HepG2 (cell line): ENCODE measurements around the gene LEPR. TPM values are rescaled to one million over a fixed set of nuclear protein-coding genes. Genes with fewer than 3 reads are reported as not detected.

Source experiments
- ATAC-seq: fragments of 200-7000 bp; cut with Tn5 transposase; 3 replicates; pipeline ENCODE4 v1.9.1; 2020; ENCODE audit warnings: mild to moderate bottlenecking, moderate library complexity
- BruUV-seq: library from RNA; stranded (reverse); fragments of 400-500 nt; replicated peaks from 2 replicates; lab custom pipeline; 2021; lab: Mats Ljungman, UMichigan
- CTCF ChIA-PET: fragments of 300-600 bp; formaldehyde crosslinking; extraction: SDS; loops from one replicate; lab custom pipeline; 2021; ENCODE audit warnings: low total read pairs, inconsistent platforms, low intra/inter-chr PET ratio; lab: Yijun Ruan, JAX
- POLR2A ChIA-PET: fragments of 350-600 bp; sonication (Branson Sonifier 250); formaldehyde crosslinking; loops from one replicate; lab custom pipeline; 2020; ENCODE audit warnings: antibody characterized with exemption, inconsistent platforms; lab: Yijun Ruan, JAX
- DNase-seq: peaks from one replicate; pipeline ENCODE4 v3.0.0-alpha.2; 2015; ENCODE audit warnings: low spot score
- FAIRE-seq: peaks from 3 replicates; lab custom pipeline; 2011; peaks lifted over from hg19 to GRCh38; lab: Jason Lieb, UNC
- H2AFZ ChIP-seq: one replicate; pipeline ENCODE4 v1.6.1; 2011; ENCODE audit warnings: low read length, inconsistent platforms
- H3K27ac ChIP-seq: fragments of 300-600 bp; 3 replicates; pipeline ENCODE4 v1.8.0; 2011; ENCODE audit warnings: mixed run types, mild to moderate bottlenecking, mixed read lengths, low read length, inconsistent platforms; ENCODE audit not compliant: insufficient read depth; ENCODE audit errors: extremely low read length
- H3K27me3 ChIP-seq, 2 experiments: fragments of 200-600 bp in 1 of 2; 2 replicates in 1 of 2; 3 replicates in 1 of 2; pipeline versions ENCODE4 v1.6.0 to v1.8.0; 2011; ENCODE audit warnings: low read length in 2 of 2, mild to moderate bottlenecking in 2 of 2, moderate library complexity in 2 of 2, inconsistent platforms in 1 of 2; ENCODE audit not compliant: insufficient read depth in 2 of 2, control insufficient read depth in 1 of 2
- H3K36me3 ChIP-seq, 2 experiments: fragments of 200-600 bp in 1 of 2; replicated peaks in 1 of 2; 2 replicates in 1 of 2; 3 replicates in 1 of 2; pipeline versions ENCODE4 v1.5.1 to v1.8.0; 2011; ENCODE audit warnings: low read length in 2 of 2, inconsistent platforms in 1 of 2; ENCODE audit not compliant: insufficient read depth in 2 of 2, control insufficient read depth in 1 of 2
- H3K4me1 ChIP-seq: 2 replicates; pipeline ENCODE4 v1.5.1; 2012; ENCODE audit warnings: low read length, inconsistent platforms; ENCODE audit not compliant: insufficient read depth
- H3K4me2 ChIP-seq: 2 replicates; pipeline ENCODE4 v1.6.0; 2011; ENCODE audit warnings: low read depth, low read length, inconsistent platforms
- H3K4me3 ChIP-seq, 3 experiments: fragments of 200-600 bp in 1 of 3; sonication (generic), shearing (Covaris generic) in 1 of 3; replicated peaks in 1 of 3; 2 replicates each; pipeline ENCODE4 v1.5.1; 2011 to 2016; ENCODE audit warnings: low read length in 3 of 3, inconsistent platforms in 2 of 3, low read depth in 2 of 3, mild to moderate bottlenecking in 2 of 3, control low read depth in 1 of 3, mixed read lengths in 1 of 3; ENCODE audit not compliant: insufficient read depth in 1 of 3
- H3K79me2 ChIP-seq: one replicate; pipeline ENCODE4 v1.6.1; 2011; ENCODE audit warnings: low read length, inconsistent platforms; ENCODE audit not compliant: insufficient read depth
- H3K9ac ChIP-seq: 2 replicates; pipeline ENCODE4 v1.6.0; 2011; ENCODE audit warnings: mild to moderate bottlenecking, low read depth, low read length, inconsistent platforms; ENCODE audit not compliant: insufficient read depth
- H3K9me3 ChIP-seq: 2 replicates; pipeline ENCODE4 v1.5.1; 2012; ENCODE audit warnings: mild to moderate bottlenecking, low read length
- H4K20me1 ChIP-seq: 2 replicates; pipeline ENCODE4 v1.6.0; 2011; ENCODE audit warnings: inconsistent platforms, mild to moderate bottlenecking, low read length, moderate library complexity; ENCODE audit not compliant: insufficient read depth
- ATF1 ChIP-seq: IDR thresholded peaks from 2 replicates; pipeline ENCODE4 v1.6.1; 2016; ENCODE audit warnings: mild to moderate bottlenecking, control low read depth
- FOXK1 ChIP-seq: sonication (generic); formaldehyde crosslinking; IDR thresholded peaks from 2 replicates; pipeline ENCODE4 v1.4.0; 2020; ENCODE audit warnings: low read depth, missing genetic modification reagents, borderline replicate concordance
- HIVEP1 ChIP-seq: sonication (generic); formaldehyde crosslinking; IDR thresholded peaks from 2 replicates; pipeline ENCODE4 v1.4.0; 2020; ENCODE audit warnings: mild to moderate bottlenecking, missing genetic modification reagents
- RAD21 ChIP-seq: fragments of 450-650 bp; formaldehyde crosslinking; IDR thresholded peaks from 2 replicates; pipeline ENCODE4 v1.5.0; 2020; ENCODE audit warnings: mild to moderate bottlenecking
- RBFOX2 ChIP-seq: fragments of 200-400 bp; formaldehyde crosslinking; IDR thresholded peaks from 2 replicates; pipeline ENCODE4 v1.6.1; 2017; ENCODE audit warnings: low read depth, mild to moderate bottlenecking, low read length
- SMC3 ChIP-seq: IDR thresholded peaks from 2 replicates; pipeline ENCODE4 v1.6.1; 2011; ENCODE audit warnings: low read length, improper control_type of control experiment
- SP140L ChIP-seq: sonication (generic); formaldehyde crosslinking; IDR thresholded peaks from 2 replicates; pipeline ENCODE4 v1.4.0; 2020; ENCODE audit warnings: missing genetic modification reagents, borderline replicate concordance
- STAG1 ChIP-seq: sonication (generic); formaldehyde crosslinking; IDR thresholded peaks from 2 replicates; pipeline ENCODE4 v1.4.0; 2020; ENCODE audit warnings: missing genetic modification reagents
- ZBTB3 ChIP-seq: sonication (generic); formaldehyde crosslinking; IDR thresholded peaks from 2 replicates; pipeline ENCODE4 v1.4.0; 2020; ENCODE audit warnings: low read depth, mild to moderate bottlenecking, moderate library complexity, missing genetic modification reagents, borderline replicate concordance
- ZEB1 ChIP-seq: IDR thresholded peaks from 2 replicates; pipeline ENCODE4 v1.6.1; 2012; ENCODE audit warnings: mild to moderate bottlenecking, low read depth, inconsistent platforms; ENCODE audit not compliant: insufficient replicate concordance
- ZNF234 ChIP-seq: sonication (generic); formaldehyde crosslinking; conservative IDR thresholded peaks from 2 replicates; pipeline ENCODE4 v1.5.1; 2020; ENCODE audit warnings: mild to moderate bottlenecking, missing genetic modification reagents
- ZNF563 ChIP-seq: sonication (generic); formaldehyde crosslinking; IDR thresholded peaks from 2 replicates; pipeline ENCODE4 v1.8.0; 2022; ENCODE audit warnings: mild to moderate bottlenecking, moderate library complexity, missing genetic modification reagents
- WGBS: methylation state at CpG from one replicate; pipeline ENCODE4 v1.1.6; 2017; ENCODE audit warnings: low lambda C conversion rate; 5-methylcytosine and 5-hydroxymethylcytosine counted together
- in situ Hi-C: cut with HindIII; loops from 2 replicates; pipeline ENCODE4 v1.10.0; 2017; ENCODE audit warnings: low pct_unique_long_range_greater_than_20kb; ENCODE audit not compliant: extremely low pct_ligation_motif_present
- intact Hi-C: fragments of 100-400 bp; cut with micrococcal nuclease; formaldehyde crosslinking; loops from one replicate; pipeline ENCODE4 v1.10.0; 2022; ENCODE audit not compliant: unreplicated experiment
- polyA plus RNA-seq, 8 experiments: library from polyadenylated mRNA; depleted of rRNA in 3 of 8; stranded (reverse) in 7 of 8; unstranded in 1 of 8; fragments of >200 nt; fragmentation: Illumina TruSeq in 4 of 8; extraction: Trizol in 4 of 8; gene quantifications; 2 replicates each; pipeline versions ENCODE4 v1.2.1 to v1.2.3, GENCODE V29; 2011 to 2016; ENCODE audit warnings: low read depth in 4 of 8, missing spikeins in 1 of 8, mixed read lengths in 1 of 8; ENCODE audit not compliant: insufficient read depth in 1 of 8
- total RNA-seq, 5 experiments: library from RNA; depleted of rRNA; stranded (reverse); fragments of >200 nt; fragmentation: Illumina TruSeq; extraction: Trizol; gene quantifications; 2 replicates each; pipeline ENCODE4 v1.2.3, GENCODE V29; 2016; ENCODE audit warnings: low read depth in 1 of 5
- TF ChIP-seq, protein P1 (sequence below): sonication (generic); formaldehyde crosslinking; IDR thresholded peaks from 2 replicates; pipeline ENCODE4 v1.5.0; 2020; ENCODE audit warnings: mild to moderate bottlenecking, missing genetic modification reagents, moderate library complexity
- TF ChIP-seq, protein P2 (sequence below): sonication (generic); formaldehyde crosslinking; IDR thresholded peaks from 2 replicates; pipeline ENCODE4 v1.4.0; 2020; ENCODE audit warnings: mild to moderate bottlenecking, low read depth, missing genetic modification reagents

LEPR gene
- total and polyA plus RNA-seq, 2 of the 13 experiments (the other 11 are each of a cell fraction or from before 2014, with no cell fraction given): 0.60 to 1.7 TPM

DNA sequence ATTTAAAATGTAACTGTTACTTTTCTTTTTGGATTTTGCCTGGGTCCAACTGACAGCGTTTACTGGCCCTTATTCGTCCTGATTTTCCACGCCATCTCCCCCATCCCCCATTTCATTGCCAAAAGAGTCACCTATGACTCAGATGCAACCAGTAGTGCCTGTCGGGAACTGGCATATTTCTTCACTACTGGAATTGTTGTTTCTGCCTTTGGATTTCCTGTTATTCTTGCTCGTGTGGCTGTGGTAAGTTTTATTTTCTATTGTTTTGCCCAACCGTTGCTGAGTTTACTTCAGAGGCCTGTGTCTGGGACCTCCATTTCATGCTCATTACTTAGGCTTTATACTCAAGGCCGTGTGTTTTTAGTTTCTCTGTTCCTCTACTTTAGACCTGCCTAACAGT, 9.3 kb downstream of the LEPR start:
- H3K9me3 ChIP-seq: no peaks in the 10 kb centered on the region
- in situ Hi-C loops (loop anchor here (25.0 kb wide), 1 partner anchor 257 kb away; no protein-coding TSS in a partner anchor), intact Hi-C loops (loop anchor here (10.0 kb wide), 2 partner anchors 285 to 365 kb away; partner anchors contain the start of gene AK4)
- peaks cover 8 to 68% of the 10 kb centered on the region in 2 experiments for H3K36me3 ChIP-seq
- H3K79me2 ChIP-seq: peaks cover under 1% of the 10 kb centered on the region
- H3K4me1 ChIP-seq: peaks cover 14% of the 10 kb centered on the region
- no peaks in the 10 kb centered on the region for H3K27me3 ChIP-seq
- ChIA-PET CTCF (no interaction called here), POLR2A (interaction anchor here (1.6 kb wide), 1 partner anchor 10 kb away, joined by 4 read pairs; the partner anchor contains the start of genes LEPR and LEPROT)
- H3K4me2 ChIP-seq: no peak overlapping the region
- FAIRE-seq (no peak), ATAC-seq (no peak), DNase-seq (no peak)
- WGBS: 97% methylated on average over 7 of the region's 7 CpGs
- no peak overlapping the region for H3K27ac ChIP-seq
- no peaks in the 10 kb centered on the region for H4K20me1 ChIP-seq
- no peak overlapping the region for H2AFZ ChIP-seq
- H3K9ac ChIP-seq: no peak overlapping the region
- TF ChIP-seq RBFOX2: 0 out of 2 replicates have a peak, but pooled peaks have one; percentile 4
- TF ChIP-seq ZNF563 (CRISPR knock-in tag): no peak
- no peak for TF ChIP-seq SP140L
- TF ChIP-seq ZEB1: no peak
- no peak for TF ChIP-seq ZNF234
- BruUV-seq: no TSS peak
- no peak overlapping the region for H3K4me3 ChIP-seq

DNA sequence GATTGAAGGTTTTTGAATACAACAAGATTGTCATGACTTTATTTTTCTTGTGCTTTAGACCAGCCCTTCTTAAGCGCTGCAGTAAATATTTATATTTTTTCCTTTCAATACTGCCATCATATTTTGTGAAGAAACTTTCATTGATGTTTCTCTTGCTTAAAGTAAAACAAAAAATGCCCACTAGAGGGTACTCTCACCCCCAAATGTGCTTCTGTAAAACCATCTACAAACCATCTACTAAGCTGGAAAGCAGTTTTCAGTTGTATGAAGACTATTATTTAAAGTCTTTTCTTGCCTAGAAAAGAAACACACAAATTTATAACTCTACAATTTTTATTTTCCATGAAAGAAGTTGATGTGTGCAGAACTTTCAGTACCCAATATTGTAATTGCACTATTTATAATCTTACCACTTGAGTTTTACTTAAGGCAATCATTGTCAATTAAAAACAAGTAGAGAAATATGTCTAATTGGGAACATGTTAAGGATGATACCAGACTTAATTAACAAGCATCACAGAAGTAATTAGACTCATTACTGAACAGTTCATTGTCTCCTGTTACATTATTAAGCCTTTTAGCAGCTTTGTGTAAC, 10.7 kb downstream of the LEPR start:
- H3K4me2 ChIP-seq: no peak overlapping the region
- ATAC-seq: peak; percentile 50; the same call in 2 of the 3 replicates

More for the DNA sequence above, 10.7 kb downstream of the LEPR start:
- no peaks in the 10 kb centered on the region for H3K79me2 ChIP-seq
- H3K27ac ChIP-seq: no peak overlapping the region
- TF ChIP-seq RAD21: peak; percentile 63
- TF ChIP-seq, protein P1, sequence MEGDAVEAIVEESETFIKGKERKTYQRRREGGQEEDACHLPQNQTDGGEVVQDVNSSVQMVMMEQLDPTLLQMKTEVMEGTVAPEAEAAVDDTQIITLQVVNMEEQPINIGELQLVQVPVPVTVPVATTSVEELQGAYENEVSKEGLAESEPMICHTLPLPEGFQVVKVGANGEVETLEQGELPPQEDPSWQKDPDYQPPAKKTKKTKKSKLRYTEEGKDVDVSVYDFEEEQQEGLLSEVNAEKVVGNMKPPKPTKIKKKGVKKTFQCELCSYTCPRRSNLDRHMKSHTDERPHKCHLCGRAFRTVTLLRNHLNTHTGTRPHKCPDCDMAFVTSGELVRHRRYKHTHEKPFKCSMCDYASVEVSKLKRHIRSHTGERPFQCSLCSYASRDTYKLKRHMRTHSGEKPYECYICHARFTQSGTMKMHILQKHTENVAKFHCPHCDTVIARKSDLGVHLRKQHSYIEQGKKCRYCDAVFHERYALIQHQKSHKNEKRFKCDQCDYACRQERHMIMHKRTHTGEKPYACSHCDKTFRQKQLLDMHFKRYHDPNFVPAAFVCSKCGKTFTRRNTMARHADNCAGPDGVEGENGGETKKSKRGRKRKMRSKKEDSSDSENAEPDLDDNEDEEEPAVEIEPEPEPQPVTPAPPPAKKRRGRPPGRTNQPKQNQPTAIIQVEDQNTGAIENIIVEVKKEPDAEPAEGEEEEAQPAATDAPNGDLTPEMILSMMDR (CRISPR knock-in tag): peak; percentile 63
- no peak for TF ChIP-seq HIVEP1 (CRISPR knock-in tag)
- peak; percentile 88 for TF ChIP-seq SMC3
- 0 out of 2 replicates have a peak, but pooled peaks have one; percentile 16 for TF ChIP-seq ATF1 (CRISPR knock-in tag)
- TF ChIP-seq FOXK1 (CRISPR knock-in tag): no peak
- TF ChIP-seq STAG1 (CRISPR knock-in tag): peak; percentile 79
- no peak for TF ChIP-seq ZBTB3
- TF ChIP-seq, protein P2, sequence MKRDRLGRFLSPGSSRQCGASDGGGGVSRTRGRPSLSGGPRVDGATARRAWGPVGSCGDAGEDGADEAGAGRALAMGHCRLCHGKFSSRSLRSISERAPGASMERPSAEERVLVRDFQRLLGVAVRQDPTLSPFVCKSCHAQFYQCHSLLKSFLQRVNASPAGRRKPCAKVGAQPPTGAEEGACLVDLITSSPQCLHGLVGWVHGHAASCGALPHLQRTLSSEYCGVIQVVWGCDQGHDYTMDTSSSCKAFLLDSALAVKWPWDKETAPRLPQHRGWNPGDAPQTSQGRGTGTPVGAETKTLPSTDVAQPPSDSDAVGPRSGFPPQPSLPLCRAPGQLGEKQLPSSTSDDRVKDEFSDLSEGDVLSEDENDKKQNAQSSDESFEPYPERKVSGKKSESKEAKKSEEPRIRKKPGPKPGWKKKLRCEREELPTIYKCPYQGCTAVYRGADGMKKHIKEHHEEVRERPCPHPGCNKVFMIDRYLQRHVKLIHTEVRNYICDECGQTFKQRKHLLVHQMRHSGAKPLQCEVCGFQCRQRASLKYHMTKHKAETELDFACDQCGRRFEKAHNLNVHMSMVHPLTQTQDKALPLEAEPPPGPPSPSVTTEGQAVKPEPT (CRISPR knock-in tag): no peak
- H3K9ac ChIP-seq: no peak overlapping the region
- CTCF ChIA-PET: interaction anchor here (1.7 to 2.1 kb wide), 2 partner anchors 150 to 256 kb away, joined by 5 to 20 read pairs; no protein-coding TSS in a partner anchor
- no peak overlapping the region for H2AFZ ChIP-seq
- no peaks in the 10 kb centered on the region for H3K27me3 ChIP-seq
- H3K9me3 ChIP-seq: no peaks in the 10 kb centered on the region
- in situ Hi-C loops (loop anchor here (25.0 kb wide), 1 partner anchor 256 kb away; no protein-coding TSS in a partner anchor), intact Hi-C loops (loop anchor here (1.0 kb wide), 2 partner anchors 150 to 256 kb away; no protein-coding TSS in a partner anchor)
- H3K36me3 ChIP-seq: peaks cover 8 to 57% of the 10 kb centered on the region in 2 experiments
- H3K4me1 ChIP-seq: peaks cover under 1% of the 10 kb centered on the region
- FAIRE-seq (no peak), DNase-seq (peak; percentile 43)
- H3K4me3 ChIP-seq: no peak overlapping the region
- BruUV-seq: no TSS peak
- WGBS: 0% methylated on average over 1 of the region's 1 CpG
- no peaks in the 10 kb centered on the region for H4K20me1 ChIP-seq
- POLR2A ChIA-PET: interaction anchor here (1.1 to 1.2 kb wide), 2 partner anchors 11 to 38 kb away, joined by 3 to 5 read pairs; partner anchors contain the start of genes LEPR and LEPROT
